ENCODE measurements around the gene DPH3. TPM values are rescaled to one million over a fixed set of nuclear protein-coding genes. Genes with fewer than 3 reads are reported as not detected.
A peak's percentile ranks its signal among the peaks of the same experiment; 100 is the strongest.

The DPH3 gene
- total RNA-seq, 2 donors from 2014 or later: 34.5 to 36.4 TPM

GRCh38 chr3:16249336-16249735 lies 15.4 kb downstream of the DPH3 start:
- Histone ChIP-seq H3K9ac (ENCODE audit: extremely low read depth, low read length, poor library complexity, severe bottlenecking) (no peak overlapping the region), H3K4me1 (ENCODE audit: control insufficient read depth, insufficient read depth, low read length) (no peaks in the 10 kb centered on the region), H3K36me3 (ENCODE audit: control insufficient read depth, insufficient read depth, low read length) (no peaks in the 10 kb centered on the region), H3K4me3 (ENCODE audit: low read length) (no peak overlapping the region), H3K27ac (ENCODE audit: low read depth, low read length) (no peak overlapping the region), H3K9me3 (ENCODE audit: control insufficient read depth, low read length) (no peaks in the 10 kb centered on the region), H3K27me3 (ENCODE audit: control insufficient read depth, insufficient read depth, low read length, poor library complexity, severe bottlenecking) (no peaks in the 10 kb centered on the region)
- peak; percentile 85 for DNase-seq
- Mint-ChIP-seq H3K4me3 (no peak overlapping the region), H3K9me3 (no peaks in the 10 kb centered on the region), H3K36me3 (ENCODE audit: low read depth) (no peaks in the 10 kb centered on the region), H3K27me3 (ENCODE audit: insufficient read depth) (no peaks in the 10 kb centered on the region), H3K4me1 (no peaks in the 10 kb centered on the region), H3K27ac (no peak overlapping the region)
- TF ChIP-seq CTCF (conservative IDR thresholded peaks at IDR 0.05): peak; percentile 83
- 37% methylated on average over 3 of the region's 3 CpGs; no CpG with 5 or more reads in 1 of the 2 experiments for WGBS, 2 experiments (ENCODE audit: insufficient coverage in 1 of 2, insufficient read length in 1 of 2)

- Histone ChIP-seq H3K36me3 (ENCODE audit: control insufficient read depth, insufficient read depth, low read length) (no peaks in the 10 kb centered on the region), H3K9me3 (ENCODE audit: control insufficient read depth, low read length) (no peaks in the 10 kb centered on the region), H3K4me1 (ENCODE audit: control insufficient read depth, insufficient read depth, low read length) (no peaks in the 10 kb centered on the region), H3K27me3 (ENCODE audit: control insufficient read depth, insufficient read depth, low read length, poor library complexity, severe bottlenecking) (no peaks in the 10 kb centered on the region), H3K9ac (ENCODE audit: extremely low read depth, low read length, poor library complexity, severe bottlenecking) (no peak overlapping the region), H3K4me3 (ENCODE audit: low read length) (no peak overlapping the region), H3K27ac (ENCODE audit: low read depth, low read length) (no peak overlapping the region)
- Mint-ChIP-seq H3K4me3 (no peak overlapping the region), H3K36me3 (ENCODE audit: low read depth) (no peaks in the 10 kb centered on the region), H3K4me1 (no peaks in the 10 kb centered on the region), H3K27ac (no peak overlapping the region), H3K27me3 (ENCODE audit: insufficient read depth) (no peaks in the 10 kb centered on the region), H3K9me3 (no peaks in the 10 kb centered on the region)
- no peak for TF ChIP-seq CTCF (conservative IDR thresholded peaks at IDR 0.05)
- DNase-seq: no peak
- WGBS, 2 experiments (ENCODE audit: insufficient coverage in 1 of 2, insufficient read length in 1 of 2): 80 to 89% methylated on average over 2 to 5 of the region's 5 CpGs
Measured at GRCh38 chr3:16248556-16248955, 16.2 kb downstream of the DPH3 start.

- no peaks in the 10 kb centered on the region for H3K27me3 Mint-ChIP-seq (ENCODE audit: insufficient read depth)
- Histone ChIP-seq H3K27ac (ENCODE audit: low read depth, low read length) (no peak overlapping the region), H3K4me1 (ENCODE audit: control insufficient read depth, insufficient read depth, low read length) (no peaks in the 10 kb centered on the region), H3K4me3 (ENCODE audit: low read length) (no peak overlapping the region), H3K27me3 (ENCODE audit: control insufficient read depth, insufficient read depth, low read length, poor library complexity, severe bottlenecking) (no peaks in the 10 kb centered on the region), H3K9ac (ENCODE audit: extremely low read depth, low read length, poor library complexity, severe bottlenecking) (no peak overlapping the region), H3K9me3 (ENCODE audit: control insufficient read depth, low read length) (no peaks in the 10 kb centered on the region), H3K36me3 (ENCODE audit: control insufficient read depth, insufficient read depth, low read length) (no peaks in the 10 kb centered on the region)
- H3K4me1 Mint-ChIP-seq: no peaks in the 10 kb centered on the region
- DNase-seq: peak; percentile 91
- H3K9me3 Mint-ChIP-seq: no peaks in the 10 kb centered on the region
- no peaks in the 10 kb centered on the region for H3K36me3 Mint-ChIP-seq (ENCODE audit: low read depth)
- H3K27ac Mint-ChIP-seq: no peak overlapping the region
- no peak overlapping the region for H3K4me3 Mint-ChIP-seq
- 44 to 52% methylated on average over 13 to 16 of the region's 17 CpGs for WGBS, 2 experiments (ENCODE audit: insufficient coverage in 1 of 2, insufficient read length in 1 of 2)
- TF ChIP-seq CTCF (conservative IDR thresholded peaks at IDR 0.05): peak; percentile 97
Measured at GRCh38 chr3:16247282-16248061, 17.3 kb downstream of the DPH3 start.

Measured in endodermal cell (in vitro differentiated cells).